RWPE2 (cell line): Measurements from ENCODE around the gene MPND.
A peak's percentile ranks its signal among the peaks of the same experiment; 100 is the strongest.
"Not testable (repeated sequence)": the region's sequence is repeated elsewhere in the genome, so short reads cannot be mapped to it uniquely, and the experiment has no call there.

Source experiments
- ATAC-seq: fragments of 200-7000 bp; cut with Tn5 transposase; 3 replicates; pipeline ENCODE4 v1.9.1; 2021; ENCODE audit warnings: low read depth
- DNase-seq: peaks from one replicate; pipeline ENCODE4 v3.0.0-alpha.2; 2020; ENCODE audit warnings: low spot score
- H3K27ac ChIP-seq: fragments of 450-650 bp; 2 replicates; pipeline ENCODE4 v1.5.1; 2017; ENCODE audit warnings: mild to moderate bottlenecking; ENCODE audit not compliant: poor library complexity, severe bottlenecking
- H3K27me3 ChIP-seq: fragments of 250-450 bp; sonication (Bioruptor Pico); 2 replicates; pipeline ENCODE4 v1.5.1; 2021; ENCODE audit warnings: mild to moderate bottlenecking, moderate library complexity; ENCODE audit not compliant: insufficient read depth, poor library complexity, severe bottlenecking
- H3K36me3 ChIP-seq: fragments of 250-450 bp; sonication (Bioruptor Pico); 2 replicates; pipeline ENCODE4 v1.5.1; 2020; ENCODE audit warnings: low read depth, mild to moderate bottlenecking, moderate library complexity
- H3K4me1 ChIP-seq: fragments of 250-450 bp; sonication (Bioruptor Pico); 2 replicates; pipeline ENCODE4 v1.5.1; 2021; ENCODE audit warnings: mild to moderate bottlenecking, moderate library complexity; ENCODE audit not compliant: insufficient read depth, poor library complexity, severe bottlenecking
- H3K4me3 ChIP-seq: fragments of 250-450 bp; sonication (Bioruptor Pico); 2 replicates; pipeline ENCODE4 v1.5.1; 2021; ENCODE audit warnings: mild to moderate bottlenecking, moderate library complexity; ENCODE audit not compliant: severe bottlenecking
- H3K9me3 ChIP-seq: fragments of 250-450 bp; sonication (Bioruptor Pico); 2 replicates; pipeline ENCODE4 v1.5.1; 2021; ENCODE audit warnings: mild to moderate bottlenecking, moderate library complexity; ENCODE audit not compliant: severe bottlenecking
- TF ChIP-seq, protein P1 (sequence below): fragments of 450-650 bp; IDR thresholded peaks from one replicate; pipeline ENCODE4 v1.5.1; 2017; ENCODE audit warnings: mild to moderate bottlenecking, moderate library complexity; ENCODE audit not compliant: poor library complexity, severe bottlenecking

MPND gene

DNA sequence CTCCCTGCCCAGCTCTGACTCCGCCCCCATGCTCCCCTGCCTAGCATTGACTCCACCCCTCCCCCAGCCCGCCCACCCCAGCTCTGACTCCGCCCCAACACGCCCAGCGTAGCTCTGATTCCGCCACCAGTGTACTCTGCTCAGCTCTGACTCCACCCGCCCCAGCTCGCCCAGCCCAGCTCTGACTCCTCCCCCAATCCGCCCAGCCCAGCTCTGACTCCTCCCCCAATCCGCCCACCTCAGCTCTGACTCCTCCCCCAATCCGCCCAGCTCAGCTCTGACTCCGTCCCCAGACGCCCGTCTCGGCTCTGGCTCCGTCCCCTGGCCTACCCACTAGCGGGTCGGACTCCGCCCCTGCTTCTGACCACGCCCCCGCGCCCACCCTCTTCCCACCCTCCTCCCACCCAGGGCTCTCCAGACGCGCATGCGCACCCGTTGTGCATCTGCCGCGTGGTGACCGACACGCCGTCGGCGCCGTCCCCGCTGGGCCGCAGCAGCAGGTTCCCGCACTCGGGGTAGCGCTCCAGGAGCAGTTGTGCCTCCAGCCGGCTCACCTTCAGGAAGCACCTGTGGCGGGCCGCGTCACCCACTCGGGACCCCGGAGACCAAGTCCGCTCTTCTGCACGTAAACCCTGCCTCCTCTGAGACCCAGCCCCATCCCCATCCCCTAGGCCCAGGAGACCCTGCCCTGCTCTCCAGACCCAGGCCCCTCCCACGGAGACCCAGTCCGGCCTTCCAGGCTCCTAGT is 14.9 kb upstream of the MPND start:
- TF ChIP-seq, protein P1, sequence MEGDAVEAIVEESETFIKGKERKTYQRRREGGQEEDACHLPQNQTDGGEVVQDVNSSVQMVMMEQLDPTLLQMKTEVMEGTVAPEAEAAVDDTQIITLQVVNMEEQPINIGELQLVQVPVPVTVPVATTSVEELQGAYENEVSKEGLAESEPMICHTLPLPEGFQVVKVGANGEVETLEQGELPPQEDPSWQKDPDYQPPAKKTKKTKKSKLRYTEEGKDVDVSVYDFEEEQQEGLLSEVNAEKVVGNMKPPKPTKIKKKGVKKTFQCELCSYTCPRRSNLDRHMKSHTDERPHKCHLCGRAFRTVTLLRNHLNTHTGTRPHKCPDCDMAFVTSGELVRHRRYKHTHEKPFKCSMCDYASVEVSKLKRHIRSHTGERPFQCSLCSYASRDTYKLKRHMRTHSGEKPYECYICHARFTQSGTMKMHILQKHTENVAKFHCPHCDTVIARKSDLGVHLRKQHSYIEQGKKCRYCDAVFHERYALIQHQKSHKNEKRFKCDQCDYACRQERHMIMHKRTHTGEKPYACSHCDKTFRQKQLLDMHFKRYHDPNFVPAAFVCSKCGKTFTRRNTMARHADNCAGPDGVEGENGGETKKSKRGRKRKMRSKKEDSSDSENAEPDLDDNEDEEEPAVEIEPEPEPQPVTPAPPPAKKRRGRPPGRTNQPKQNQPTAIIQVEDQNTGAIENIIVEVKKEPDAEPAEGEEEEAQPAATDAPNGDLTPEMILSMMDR, result no peak
- H3K36me3 ChIP-seq, result 0 out of 2 replicates have a peak, but pooled peaks cover 3% of the 10 kb centered on the region
- ATAC-seq (peak; percentile 42; the same call in 2 of the 3 replicates), DNase-seq (no peak)
- H3K27me3 ChIP-seq, result no peaks in the 10 kb centered on the region
- no peaks in the 10 kb centered on the region for H3K4me1 ChIP-seq
- no peaks in the 10 kb centered on the region for H3K9me3 ChIP-seq
- no peak overlapping the region for H3K27ac ChIP-seq
- H3K4me3 ChIP-seq, result no peak overlapping the region

DNA sequence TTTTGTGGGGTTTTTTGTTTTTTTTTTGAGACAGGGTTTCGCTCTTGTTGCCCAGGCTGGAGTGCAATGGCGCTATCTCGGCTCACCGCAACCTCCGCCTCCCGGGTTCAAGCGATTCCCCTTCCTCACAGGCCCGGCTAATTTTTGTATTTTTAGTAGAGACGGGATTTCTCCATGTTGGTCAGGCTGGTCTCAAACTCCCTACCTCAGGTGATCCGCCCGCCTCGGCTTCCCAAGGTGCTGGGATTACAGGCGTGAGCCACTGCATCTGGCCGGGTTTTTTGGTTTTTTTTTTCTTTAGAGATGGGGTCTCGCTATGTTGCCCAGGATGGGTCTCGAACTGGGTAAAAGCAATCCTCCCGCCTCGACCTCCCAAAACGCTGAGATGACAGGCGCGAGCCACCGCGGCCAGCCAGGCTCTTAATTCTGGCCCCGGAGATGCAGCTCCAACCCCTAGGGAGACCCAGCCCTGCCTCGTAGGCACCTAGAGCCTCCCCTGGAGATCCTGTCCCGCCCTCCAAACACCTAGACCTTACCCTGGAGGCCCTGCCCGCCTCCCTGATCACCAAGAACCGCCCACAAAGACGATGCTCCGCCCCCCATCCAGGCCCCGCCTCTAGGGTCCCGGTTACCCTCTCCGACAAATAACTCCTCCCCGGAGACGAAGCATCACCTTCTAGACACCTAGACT is 14.2 kb upstream of the MPND start:
- H3K27me3 ChIP-seq, H3K36me3 ChIP-seq, ATAC-seq, H3K9me3 ChIP-seq, DNase-seq, H3K27ac ChIP-seq, H3K4me1 ChIP-seq, H3K4me3 ChIP-seq: not testable (repeated sequence)

DNA sequence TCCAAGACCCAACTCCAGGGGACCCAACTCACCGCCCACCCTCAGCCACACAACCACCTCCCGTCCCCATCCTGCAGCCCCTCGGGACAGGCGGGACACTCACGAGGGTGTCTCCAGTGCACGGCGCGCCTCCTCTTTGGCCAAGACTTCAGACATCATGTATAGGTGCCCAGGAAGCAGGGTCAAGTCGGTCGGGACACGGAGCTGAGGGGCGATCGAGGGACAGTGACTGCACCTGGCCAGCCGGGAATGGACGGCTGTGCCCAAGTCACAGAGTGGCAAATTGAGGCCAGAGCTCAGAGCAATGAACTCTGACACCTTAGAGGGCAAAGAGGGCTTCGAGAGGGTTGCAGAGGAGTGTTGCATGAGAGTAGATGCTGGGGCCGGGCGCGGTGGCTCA is 13.5 kb upstream of the MPND start:
- ATAC-seq, result no peak
- no peaks in the 10 kb centered on the region for H3K9me3 ChIP-seq

DNA sequence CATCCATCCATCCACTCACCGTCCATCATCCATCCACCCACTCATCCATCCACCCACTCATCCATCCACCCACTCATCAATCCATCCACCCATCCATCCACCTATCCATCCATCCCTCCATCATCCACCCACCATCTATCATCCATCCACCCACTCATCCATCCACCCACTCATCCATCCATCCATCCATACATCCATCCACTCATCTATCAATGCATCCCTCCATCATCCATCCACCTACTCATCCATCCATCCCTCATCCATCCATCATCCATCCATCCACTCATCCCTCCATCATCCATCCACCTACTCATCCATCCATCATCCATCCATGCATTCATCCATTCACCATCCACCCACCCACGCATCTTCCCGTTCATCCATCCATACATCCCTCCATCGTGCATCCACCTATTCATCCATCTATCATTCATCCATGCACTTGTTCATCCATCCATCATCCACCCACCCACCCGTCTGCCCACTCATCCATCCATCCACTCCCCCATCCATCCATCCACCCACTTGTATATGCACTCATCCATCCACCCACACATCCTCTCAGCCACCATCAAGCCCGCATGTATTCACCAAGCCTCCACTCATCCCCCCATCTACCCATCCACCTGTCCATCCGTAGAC is 8.3 kb upstream of the MPND start:
- Histone ChIP-seq H3K4me3 (no peak overlapping the region), H3K27ac (no peak overlapping the region), H3K4me1 (no peaks in the 10 kb centered on the region), H3K9me3 (no peaks in the 10 kb centered on the region), H3K36me3 (peaks cover under 1% of the 10 kb centered on the region; the same call in 1 of the 2 replicates), H3K27me3 (no peaks in the 10 kb centered on the region)
- no peak for ATAC-seq
- no peak for DNase-seq
- TF ChIP-seq, protein P1, result no peak

More for the DNA sequence above, 13.5 kb upstream of the MPND start:
- H3K27ac ChIP-seq, result no peak overlapping the region
- DNase-seq, result no peak
- H3K4me1 ChIP-seq, result no peaks in the 10 kb centered on the region
- H3K36me3 ChIP-seq, result peaks cover 3% of the 10 kb centered on the region; the same call in 1 of the 2 replicates
- no peak overlapping the region for H3K4me3 ChIP-seq
- H3K27me3 ChIP-seq, result no peaks in the 10 kb centered on the region
- TF ChIP-seq, protein P1, result no peak

DNA sequence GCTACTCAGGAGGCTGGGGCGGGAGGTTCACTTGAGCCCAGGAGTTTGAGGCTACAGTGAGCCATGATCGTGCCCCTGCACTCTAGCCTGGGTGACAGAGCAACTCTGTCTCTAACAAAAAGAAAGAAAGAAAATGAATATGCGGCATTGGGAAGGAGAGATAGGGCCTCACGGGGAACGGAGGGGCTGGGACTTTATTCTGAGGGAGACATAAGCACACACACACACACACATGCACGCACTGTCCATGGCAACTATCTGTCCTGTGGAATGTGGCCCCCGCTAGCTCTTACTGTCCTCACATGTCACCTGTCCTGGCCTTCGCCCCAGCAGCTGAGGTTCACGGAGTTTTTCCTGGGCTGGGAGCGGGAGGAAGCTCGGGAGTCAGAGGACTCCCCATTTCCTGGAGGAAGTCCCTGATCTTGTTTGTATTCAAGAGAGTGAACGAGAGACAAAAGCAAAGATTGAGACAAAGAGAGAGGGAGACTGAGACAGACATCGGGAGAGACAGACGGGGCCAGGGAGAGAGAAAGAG is 5.4 kb upstream of the MPND start:
- ATAC-seq (no peak), DNase-seq (no peak)
- Histone ChIP-seq H3K9me3 (no peaks in the 10 kb centered on the region), H3K4me3 (peak overlapping the region; percentile 43), H3K36me3 (no peaks in the 10 kb centered on the region; the same call in 1 of the 2 replicates), H3K4me1 (no peaks in the 10 kb centered on the region), H3K27me3 (no peaks in the 10 kb centered on the region), H3K27ac (peak overlapping the region; percentile 48)
- TF ChIP-seq, protein P1, result no peak
